Progenitor cell of endocrine pancreas (in vitro differentiated cells): ENCODE results near the gene UQCRHL. TPM values are rescaled to one million over a fixed set of nuclear protein-coding genes. Genes with fewer than 3 reads are reported as not detected.
"Not testable (repeated sequence)": the region's sequence is repeated elsewhere in the genome, so short reads cannot be mapped to it uniquely, and the experiment has no call there.

Experiments used
- DNase-seq: peaks from one replicate; pipeline ENCODE4 v3.0.0; 2021; ENCODE audit warnings: low spot score; ENCODE audit not compliant: unreplicated experiment
- H3K27ac Mint-ChIP-seq: 2 replicates; pipeline ENCODE4 v1.8.0; 2021; ENCODE audit warnings: mild to moderate bottlenecking, moderate library complexity, mixed read lengths
- H3K27me3 Mint-ChIP-seq: 2 replicates; pipeline ENCODE4 v1.8.0; 2021; ENCODE audit warnings: mixed read lengths
- H3K36me3 Mint-ChIP-seq: 2 replicates; pipeline ENCODE4 v1.8.0; 2022; ENCODE audit warnings: mixed read lengths; ENCODE audit not compliant: insufficient read depth
- H3K4me1 Mint-ChIP-seq: 2 replicates; pipeline ENCODE4 v1.8.0; 2021; ENCODE audit warnings: low read depth, mixed read lengths
- H3K4me3 Mint-ChIP-seq: 2 replicates; pipeline ENCODE4 v1.8.0; 2021; ENCODE audit warnings: low read depth, mild to moderate bottlenecking, moderate library complexity, mixed read lengths
- H3K9me3 Mint-ChIP-seq: 2 replicates; pipeline ENCODE4 v1.8.0; 2021; ENCODE audit warnings: low read depth, mixed read lengths
- CTCF ChIP-seq: fragments of 200-600 bp; sonication (generic); IDR thresholded peaks from one replicate; pipeline ENCODE4 v1.5.0; 2021; ENCODE audit warnings: antibody characterized with exemption, mild to moderate bottlenecking; ENCODE audit not compliant: unreplicated experiment
- total RNA-seq: library from RNA; stranded (reverse); gene quantifications from 2 replicates; pipeline ENCODE4 v1.2.1, GENCODE V29; 2021

UQCRHL gene
- total RNA-seq, 1 donor from 2014 or later = 3.5 TPM

- no peak for TF ChIP-seq CTCF
- H3K9me3 Mint-ChIP-seq = peaks cover under 1% of the 10 kb centered on the region
- no peak for DNase-seq
- peaks cover 4% of the 10 kb centered on the region for H3K4me1 Mint-ChIP-seq
- H3K4me3 Mint-ChIP-seq = peak overlapping the region; percentile 84
- H3K27ac Mint-ChIP-seq = peak overlapping the region; percentile 74
- H3K36me3 Mint-ChIP-seq = peaks cover 6% of the 10 kb centered on the region
- no peaks in the 10 kb centered on the region for H3K27me3 Mint-ChIP-seq
Measured at GRCh38 chr1:15836772-15837669, 29.6 kb upstream of the UQCRHL start.

GRCh38 chr1:15836511-15836771 is 29.0 kb upstream of the UQCRHL start:
- H3K27ac Mint-ChIP-seq = peak overlapping the region; percentile 100
- H3K27me3 Mint-ChIP-seq, DNase-seq, H3K9me3 Mint-ChIP-seq, H3K4me1 Mint-ChIP-seq: not testable (repeated sequence)
- H3K4me3 Mint-ChIP-seq = peak overlapping the region; percentile 84
- peaks cover 10% of the 10 kb centered on the region for H3K36me3 Mint-ChIP-seq

- Mint-ChIP-seq H3K4me1 (peaks cover 8% of the 10 kb centered on the region), H3K9me3 (peaks cover 5% of the 10 kb centered on the region), H3K27ac (peak overlapping the region; percentile 100)
Measured at GRCh38 chr1:15835741-15836510, 28.5 kb upstream of the UQCRHL start.

GRCh38 chr1:15835205-15835740 is 27.8 kb upstream of the UQCRHL start:
- H3K9me3 Mint-ChIP-seq = peaks cover 5% of the 10 kb centered on the region
- H3K27ac Mint-ChIP-seq = peak overlapping the region; percentile 100
- TF ChIP-seq CTCF = no peak
- no peak for DNase-seq
- no peaks in the 10 kb centered on the region for H3K27me3 Mint-ChIP-seq
- H3K36me3 Mint-ChIP-seq = peaks cover 10% of the 10 kb centered on the region
- peaks cover 11% of the 10 kb centered on the region for H3K4me1 Mint-ChIP-seq
- peak overlapping the region; percentile 84 for H3K4me3 Mint-ChIP-seq

More at GRCh38 chr1:15835741-15836510, 28.5 kb upstream of the UQCRHL start:
- DNase-seq = peak; percentile 96
- H3K36me3 Mint-ChIP-seq = peaks cover 10% of the 10 kb centered on the region
- H3K27me3 Mint-ChIP-seq = no peaks in the 10 kb centered on the region
- H3K4me3 Mint-ChIP-seq = peak overlapping the region; percentile 84
- TF ChIP-seq CTCF = no peak

- H3K27me3 Mint-ChIP-seq = no peaks in the 10 kb centered on the region
- H3K9me3 Mint-ChIP-seq = peaks cover 5% of the 10 kb centered on the region
- peak overlapping the region; percentile 100 for H3K27ac Mint-ChIP-seq
- peaks cover 10% of the 10 kb centered on the region for H3K36me3 Mint-ChIP-seq
- peak overlapping the region; percentile 84 for H3K4me3 Mint-ChIP-seq
- DNase-seq = peak; percentile 81
- H3K4me1 Mint-ChIP-seq = peaks cover 13% of the 10 kb centered on the region
- TF ChIP-seq CTCF = no peak
Measured at GRCh38 chr1:15834406-15835204, 27.2 kb upstream of the UQCRHL start.
